Immature natural killer cell (primary cell): ENCODE measurements around the gene ADAD2. TPM values are rescaled to one million over a fixed set of nuclear protein-coding genes. Genes with fewer than 3 reads are reported as not detected.

Source experiments
- DNase-seq, 3 donors: peaks; one replicate each; pipeline ENCODE4 v3.0.0; 2022; ENCODE audit warnings: mixed read lengths in 1 of 3
- H3K27ac Mint-ChIP-seq, 6 donors: one replicate each; pipeline ENCODE4 v1.8.0; 2020; ENCODE audit warnings: mixed read lengths in 6 of 6, mild to moderate bottlenecking in 5 of 6, inconsistent platforms in 4 of 6, moderate library complexity in 3 of 6
- H3K27me3 Mint-ChIP-seq, 3 donors: one replicate each; pipeline ENCODE4 v1.8.0; 2020 to 2021; ENCODE audit warnings: low read depth in 3 of 3, mild to moderate bottlenecking in 3 of 3, mixed read lengths in 3 of 3, moderate library complexity in 3 of 3, inconsistent platforms in 1 of 3
- H3K36me3 Mint-ChIP-seq, 3 donors: one replicate each; pipeline ENCODE4 v1.8.0; 2020; ENCODE audit warnings: mixed read lengths in 3 of 3, inconsistent platforms in 2 of 3, mild to moderate bottlenecking in 2 of 3
- H3K4me1 Mint-ChIP-seq, 2 donors: one replicate each; pipeline ENCODE4 v1.8.0; 2020; ENCODE audit warnings: inconsistent platforms in 2 of 2, mild to moderate bottlenecking in 2 of 2, mixed read lengths in 2 of 2, moderate library complexity in 1 of 2
- H3K4me3 Mint-ChIP-seq, 5 donors: one replicate each; pipeline ENCODE4 v1.8.0; 2020; ENCODE audit warnings: mild to moderate bottlenecking in 5 of 5, mixed read lengths in 5 of 5, inconsistent platforms in 3 of 5, moderate library complexity in 3 of 5
- H3K9me3 Mint-ChIP-seq, 6 donors: one replicate each; pipeline ENCODE4 v1.8.0; 2020; ENCODE audit warnings: mild to moderate bottlenecking in 6 of 6, mixed read lengths in 6 of 6, inconsistent platforms in 4 of 6, moderate library complexity in 3 of 6
- polyA plus RNA-seq, 3 donors: library from polyadenylated mRNA; unstranded; fragments of 300-500 nt; fragmentation: Illumina TruSeq; gene quantifications; one replicate each; pipeline ENCODE4 v1.2.3, GENCODE V29; 2021

Gene ADAD2
- polyA plus RNA-seq, 3 donors from 2014 or later, result 0.46 TPM; not detected in 2

DNA sequence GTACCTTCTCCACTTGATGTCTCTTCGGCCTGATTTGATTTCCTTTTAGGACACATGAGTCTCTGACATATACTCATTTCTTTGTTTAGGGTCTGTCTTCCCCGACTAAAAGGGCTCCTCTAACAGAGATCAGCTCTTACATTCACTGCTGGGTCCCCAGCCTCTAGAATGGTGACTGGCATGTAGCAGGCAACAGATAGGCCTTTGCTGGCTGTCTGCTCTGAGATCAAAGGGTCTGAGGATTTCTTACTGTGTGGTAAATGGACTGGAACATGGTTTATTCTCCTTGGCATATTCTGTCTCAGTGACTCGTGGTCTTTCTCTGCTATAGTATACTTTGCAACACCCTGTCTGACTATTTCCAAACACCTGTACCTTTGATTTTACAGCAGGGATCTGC, 29.2 kb upstream of the ADAD2 start:
- Mint-ChIP-seq H3K27ac (no peak overlapping the region), H3K4me1 (no peaks in the 10 kb centered on the region), H3K9me3 (peaks cover 0 to 2% (median 0%) of the 10 kb centered on the region in 6 donors), H3K36me3 (no peaks in the 10 kb centered on the region), H3K27me3 (peaks cover 0 to 18% (median 11%) of the 10 kb centered on the region in 3 donors), H3K4me3 (no peak overlapping the region)
- no peak for DNase-seq

DNA sequence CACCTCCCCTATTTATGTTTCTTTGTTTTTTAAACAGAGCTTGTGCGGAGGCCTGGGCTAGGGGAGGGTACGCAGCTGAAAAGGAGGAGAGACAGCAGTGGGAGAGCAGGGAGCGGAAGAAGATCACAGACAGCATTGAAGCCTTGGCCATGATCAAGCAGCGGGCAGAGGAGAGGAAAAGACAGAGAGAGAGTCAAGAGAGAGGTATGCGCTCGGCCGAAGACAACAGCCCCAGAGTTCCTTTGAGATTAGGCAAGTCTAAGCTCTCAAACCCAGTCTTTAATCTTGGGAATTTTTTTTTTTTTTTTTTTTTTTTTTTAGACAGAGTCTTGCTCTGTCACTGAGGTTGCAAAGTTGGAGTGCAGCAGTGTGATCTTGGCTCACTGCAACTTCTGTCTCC, 25.2 kb upstream of the ADAD2 start:
- Mint-ChIP-seq H3K4me1 (no peaks in the 10 kb centered on the region), H3K27me3 (peaks cover 5 to 19% (median 7%) of the 10 kb centered on the region in 3 donors), H3K9me3 (peaks cover 0 to 2% (median 0%) of the 10 kb centered on the region in 6 donors), H3K4me3 (no peak overlapping the region), H3K27ac (no peak overlapping the region), H3K36me3 (no peaks in the 10 kb centered on the region)
- DNase-seq, result no peak

DNA sequence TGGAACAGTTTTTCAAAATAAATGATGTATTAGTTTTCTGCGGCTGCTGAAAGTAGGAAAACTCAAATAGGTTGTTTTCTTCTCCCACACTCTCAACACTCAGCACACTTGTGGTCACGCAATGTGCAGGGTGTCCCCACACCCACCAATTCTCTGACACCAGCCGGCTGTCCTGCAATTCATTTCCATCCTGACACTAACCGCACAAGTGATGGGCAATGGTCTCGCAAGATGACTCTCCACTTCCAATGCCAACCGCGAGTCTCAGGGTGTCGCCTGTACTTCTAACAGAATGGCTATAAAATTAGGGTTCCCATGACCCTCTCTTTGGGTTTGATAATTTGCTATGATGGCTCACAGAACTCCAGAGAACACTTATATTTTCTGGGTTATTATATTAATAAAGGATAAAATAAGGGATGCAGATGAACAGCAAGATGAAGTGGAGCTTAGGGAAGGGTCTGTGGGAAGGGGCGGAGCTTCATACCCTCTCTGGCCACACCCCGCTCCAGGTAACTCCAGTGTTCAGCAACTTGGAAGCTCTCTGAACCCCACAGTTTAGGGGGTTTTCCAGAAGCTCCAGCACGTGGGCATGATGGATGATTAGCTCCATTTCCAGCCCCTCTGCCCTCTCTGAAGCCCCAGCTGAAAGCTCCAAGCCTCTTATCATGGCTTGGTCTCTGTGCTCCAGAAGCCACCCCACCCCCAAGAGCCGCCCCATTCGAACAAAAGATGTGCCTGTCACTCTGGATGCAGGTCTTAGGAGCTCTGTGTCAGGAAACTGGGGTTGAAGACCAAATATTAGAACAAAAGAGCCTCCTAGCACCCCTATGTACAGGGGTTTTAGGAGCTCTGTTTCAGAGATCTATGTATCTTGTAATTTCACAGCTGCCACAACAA, 23.9 kb upstream of the ADAD2 start:
- H3K36me3 Mint-ChIP-seq, result no peaks in the 10 kb centered on the region
- DNase-seq, result no peak
- H3K27ac Mint-ChIP-seq, result no peak overlapping the region
- H3K4me1 Mint-ChIP-seq, result no peaks in the 10 kb centered on the region
- peaks cover 5 to 17% (median 7%) of the 10 kb centered on the region in 3 donors for H3K27me3 Mint-ChIP-seq
- peaks cover 0 to 2% (median 0%) of the 10 kb centered on the region in 6 donors for H3K9me3 Mint-ChIP-seq
- no peak overlapping the region for H3K4me3 Mint-ChIP-seq

DNA sequence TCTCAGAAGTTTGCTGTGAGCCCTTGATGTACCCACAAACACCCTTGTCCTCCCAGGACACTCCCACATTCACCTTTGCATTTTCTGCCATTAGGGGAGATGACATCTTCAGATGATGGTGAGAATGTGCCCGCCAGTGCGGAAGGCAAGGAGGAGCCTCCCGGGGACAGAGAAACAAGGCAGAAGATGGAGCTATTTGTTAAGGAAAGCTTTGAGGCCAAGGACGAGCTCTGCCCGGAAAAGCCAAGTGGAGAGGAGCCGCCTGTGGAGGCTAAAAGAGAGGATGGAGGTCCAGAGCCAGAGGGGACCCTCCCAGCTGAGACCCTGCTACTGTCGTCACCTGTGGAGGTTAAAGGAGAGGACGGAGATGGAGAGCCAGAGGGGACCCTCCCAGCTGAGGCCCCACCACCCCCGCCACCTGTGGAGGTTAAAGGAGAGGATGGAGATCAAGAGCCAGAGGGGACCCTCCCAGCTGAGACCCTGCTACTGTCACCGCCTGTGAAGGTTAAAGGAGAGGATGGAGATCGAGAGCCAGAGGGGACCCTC, 21.1 kb upstream of the ADAD2 start:
- Mint-ChIP-seq H3K4me3 (no peak overlapping the region), H3K36me3 (no peaks in the 10 kb centered on the region), H3K27me3 (peaks cover 0 to 14% (median 7%) of the 10 kb centered on the region in 3 donors), H3K27ac (peak overlapping the region in 1 of 6 donors; percentile 50), H3K4me1 (no peaks in the 10 kb centered on the region), H3K9me3 (no peaks in the 10 kb centered on the region)
- no peak for DNase-seq

DNA sequence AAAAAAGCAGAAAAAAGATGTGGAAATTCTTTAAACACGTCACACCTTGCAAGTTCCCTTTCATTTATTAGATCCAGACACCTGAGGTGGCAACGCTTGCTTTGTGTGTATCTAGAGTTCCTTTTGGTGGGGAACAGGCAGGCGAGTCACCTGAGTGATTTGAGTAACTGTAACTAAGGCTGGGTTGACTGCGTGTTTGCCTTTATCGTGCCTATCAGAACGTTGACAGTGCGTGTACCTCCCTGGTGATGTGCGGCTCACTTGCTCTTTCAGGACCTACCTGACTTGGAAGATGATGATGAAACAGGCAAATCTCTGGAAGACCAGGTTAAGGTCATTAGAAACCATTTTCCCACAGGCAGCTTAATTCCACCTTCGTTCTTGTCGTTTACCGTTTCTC, 16.6 kb upstream of the ADAD2 start:
- Mint-ChIP-seq H3K4me3 (no peak overlapping the region), H3K4me1 (peaks cover 0 to 5% of the 10 kb centered on the region in 2 donors), H3K9me3 (no peaks in the 10 kb centered on the region), H3K27me3 (peaks cover 0 to 7% (median 6%) of the 10 kb centered on the region in 3 donors), H3K27ac (no peak overlapping the region), H3K36me3 (peaks cover 0 to 5% (median 4%) of the 10 kb centered on the region in 3 donors)
- no peak for DNase-seq

DNA sequence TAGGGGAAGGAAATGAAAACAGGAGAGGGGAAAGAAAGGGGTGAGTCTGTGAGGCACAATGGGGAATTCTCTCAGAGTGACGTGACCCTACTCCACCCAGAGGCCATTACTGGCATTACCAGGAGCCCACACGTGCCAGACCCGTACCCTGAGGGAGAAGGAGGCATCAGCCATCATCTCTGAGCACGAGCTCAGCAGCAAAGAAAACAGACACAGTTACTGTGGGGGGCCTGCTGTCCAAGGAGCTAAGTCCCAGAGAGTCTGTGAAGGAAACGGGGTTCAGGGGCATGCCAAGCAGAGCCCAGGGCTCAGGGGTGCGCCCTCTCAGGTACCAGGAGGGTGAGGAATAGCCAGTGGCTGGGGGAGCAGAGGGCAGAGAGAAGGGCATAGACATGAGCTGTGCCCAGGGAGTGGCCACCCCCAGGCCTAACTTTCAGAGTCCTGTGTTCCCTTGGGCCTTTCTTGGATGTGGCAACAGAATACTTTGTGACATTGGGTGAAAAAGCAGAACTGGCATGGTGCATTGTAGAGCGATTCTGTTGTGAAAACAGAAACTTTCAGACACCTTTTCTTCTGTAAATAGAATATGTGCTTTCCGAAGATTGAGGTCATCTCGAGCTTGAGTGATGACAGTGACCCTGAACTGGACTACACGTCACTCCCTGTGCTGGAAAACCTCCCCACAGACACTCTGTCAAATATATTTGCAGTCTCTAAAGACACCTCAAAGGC, 15.4 kb upstream of the ADAD2 start:
- H3K9me3 Mint-ChIP-seq, result no peaks in the 10 kb centered on the region
- H3K4me3 Mint-ChIP-seq, result no peak overlapping the region
- peak in 1 of 3 donors; percentile 35 for DNase-seq
- H3K4me1 Mint-ChIP-seq, result peaks cover 0 to 5% of the 10 kb centered on the region in 2 donors
- peak overlapping the region in 1 of 6 donors; percentile 4 for H3K27ac Mint-ChIP-seq
- H3K27me3 Mint-ChIP-seq, result no peaks in the 10 kb centered on the region
- peaks cover 0 to 5% (median 4%) of the 10 kb centered on the region in 3 donors for H3K36me3 Mint-ChIP-seq

DNA sequence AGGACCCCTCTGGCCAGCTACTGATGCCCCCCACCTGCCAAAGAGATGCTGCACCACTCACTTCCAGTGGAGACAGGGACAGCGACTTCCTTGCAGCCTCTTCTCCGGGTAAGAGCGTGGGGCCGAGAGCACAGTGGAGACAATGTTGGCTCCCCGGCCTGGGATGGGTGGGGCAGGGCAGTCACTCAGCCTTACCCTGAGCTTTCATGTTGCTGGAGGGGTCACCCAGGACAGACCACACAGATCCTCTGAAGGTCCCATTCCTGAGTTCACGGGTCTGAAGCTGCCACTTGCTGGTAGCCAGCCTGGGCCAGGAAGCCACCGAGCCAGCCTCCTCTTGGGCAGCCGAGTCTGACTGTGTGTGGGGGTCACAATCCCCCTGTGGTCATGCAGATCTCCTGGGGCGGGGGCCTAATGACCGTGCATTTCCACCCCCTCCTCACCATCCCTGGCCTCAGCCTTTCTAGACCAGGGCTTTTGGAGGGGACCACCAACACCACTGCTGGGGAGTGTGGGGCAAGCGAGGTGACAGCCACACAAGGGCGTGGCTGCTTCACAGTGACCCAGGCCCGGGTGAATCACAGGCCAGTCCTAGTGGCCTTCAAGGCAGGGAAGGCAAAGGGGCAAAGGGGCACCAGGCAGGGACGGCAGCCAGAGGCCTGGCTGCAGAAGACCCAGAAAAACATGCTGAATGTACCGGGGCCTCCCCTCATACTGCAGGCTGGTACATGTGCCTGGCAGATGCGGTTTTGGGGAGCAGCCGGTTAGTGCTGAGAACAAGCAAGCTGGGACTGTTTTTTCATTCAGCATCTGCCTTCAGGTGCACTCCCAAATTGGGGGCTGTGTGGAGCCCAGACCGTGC, 14.5 kb upstream of the ADAD2 start:
- H3K27me3 Mint-ChIP-seq, result no peaks in the 10 kb centered on the region
- peaks cover 0 to 5% (median 4%) of the 10 kb centered on the region in 3 donors for H3K36me3 Mint-ChIP-seq
- H3K9me3 Mint-ChIP-seq, result no peaks in the 10 kb centered on the region
- H3K4me3 Mint-ChIP-seq, result no peak overlapping the region
- DNase-seq, result no peak
- H3K4me1 Mint-ChIP-seq, result peaks cover 0 to 5% of the 10 kb centered on the region in 2 donors
- no peak overlapping the region for H3K27ac Mint-ChIP-seq

DNA sequence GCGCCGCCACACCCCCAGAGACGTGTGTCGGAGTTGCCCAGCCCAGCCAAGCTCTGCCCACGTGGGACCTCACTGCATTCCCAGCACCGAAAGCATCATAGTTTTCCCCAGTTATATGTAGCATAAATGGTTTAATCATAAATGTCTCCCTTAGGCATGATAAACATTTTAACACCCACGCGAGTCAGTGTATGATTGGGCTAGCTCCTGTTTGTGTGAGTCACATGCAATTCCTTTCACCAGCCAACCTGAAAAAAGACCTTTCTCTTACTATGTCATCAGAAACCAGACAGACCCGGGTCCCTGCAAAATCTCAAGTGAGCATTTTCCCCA, 13.2 kb upstream of the ADAD2 start:
- H3K27ac Mint-ChIP-seq, result peak overlapping the region in 3 of 6 donors; percentile 21 to 67 (median 64)
- H3K4me1 Mint-ChIP-seq, result peaks cover 0 to 5% of the 10 kb centered on the region in 2 donors
- H3K27me3 Mint-ChIP-seq, result no peaks in the 10 kb centered on the region
- H3K9me3 Mint-ChIP-seq, result no peaks in the 10 kb centered on the region
- DNase-seq, result no peak
- H3K4me3 Mint-ChIP-seq, result no peak overlapping the region
- peaks cover 0 to 7% (median 7%) of the 10 kb centered on the region in 3 donors for H3K36me3 Mint-ChIP-seq

DNA sequence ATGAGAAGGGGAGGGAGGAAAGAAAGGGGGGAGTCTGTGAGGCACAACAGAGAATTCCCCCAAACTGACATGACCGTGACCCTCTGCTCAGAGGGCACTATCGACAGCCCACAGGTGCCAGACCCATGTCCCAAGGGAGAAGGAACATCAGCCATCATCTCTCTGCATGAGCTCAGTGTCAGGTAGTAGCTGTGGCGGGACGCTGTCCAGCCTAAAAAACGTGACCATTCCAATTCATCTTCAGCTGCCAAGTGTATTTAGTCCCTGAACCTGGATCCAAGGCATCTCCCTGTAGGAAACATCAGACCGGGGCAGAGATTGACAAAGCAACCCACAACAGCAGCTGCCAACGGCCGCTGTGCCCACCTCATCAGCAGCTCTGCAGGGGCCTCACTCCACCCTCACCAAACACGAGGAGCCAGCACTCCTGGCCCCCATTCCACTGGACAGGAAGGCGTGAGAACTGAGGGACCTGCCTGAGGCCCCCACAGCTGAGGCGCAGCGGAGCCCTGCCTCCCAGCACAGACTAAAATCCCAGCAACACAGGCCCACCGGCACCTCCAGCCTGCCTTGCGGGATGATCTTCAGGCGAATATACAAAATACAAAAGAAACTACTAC, 12.7 kb upstream of the ADAD2 start:
- Mint-ChIP-seq H3K27me3 (no peaks in the 10 kb centered on the region), H3K36me3 (peaks cover 0 to 11% (median 9%) of the 10 kb centered on the region in 3 donors), H3K4me3 (no peak overlapping the region), H3K27ac (no peak overlapping the region), H3K4me1 (peaks cover 0 to 5% of the 10 kb centered on the region in 2 donors), H3K9me3 (no peaks in the 10 kb centered on the region)
- no peak for DNase-seq

DNA sequence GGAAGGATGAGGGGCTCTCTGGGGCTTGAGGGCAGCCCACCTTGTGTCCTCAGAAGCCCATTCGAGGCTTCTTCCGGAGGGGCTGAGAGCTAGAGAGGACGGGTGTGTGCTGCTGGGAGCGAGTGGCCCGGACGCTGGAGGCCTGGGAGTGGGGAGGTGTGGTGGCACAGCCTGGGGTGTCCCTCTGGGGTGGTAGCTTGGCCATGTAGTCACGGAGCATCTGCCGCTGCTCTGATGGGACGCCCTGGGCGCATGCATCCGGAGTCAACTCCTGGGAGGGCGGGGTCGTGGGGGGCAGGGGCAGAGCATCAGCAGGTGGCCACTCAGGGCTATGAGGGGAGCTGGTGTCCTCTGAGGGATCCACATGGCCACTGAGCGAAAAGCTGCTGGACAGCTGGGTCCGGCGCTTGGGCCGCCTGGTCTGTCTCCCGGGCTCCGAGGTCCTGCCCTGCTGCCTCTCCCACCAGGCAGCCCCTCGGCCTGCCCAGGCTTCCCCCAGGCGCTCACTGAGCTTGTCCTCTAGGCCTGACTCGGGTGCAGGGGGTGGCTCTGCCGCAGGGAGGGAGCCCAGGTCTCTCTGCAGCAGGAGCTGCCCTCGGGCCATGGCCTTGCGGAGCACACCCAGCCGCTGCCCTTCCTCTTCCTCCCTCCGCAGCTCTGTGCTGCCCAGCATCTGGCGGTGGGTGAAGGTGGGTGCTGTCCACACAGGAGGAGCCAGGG, 11.9 kb upstream of the ADAD2 start:
- Mint-ChIP-seq H3K4me1 (peaks cover 0 to 5% of the 10 kb centered on the region in 2 donors), H3K27ac (no peak overlapping the region), H3K9me3 (no peaks in the 10 kb centered on the region), H3K36me3 (peaks cover 0 to 11% (median 9%) of the 10 kb centered on the region in 3 donors), H3K27me3 (no peaks in the 10 kb centered on the region), H3K4me3 (no peak overlapping the region)
- DNase-seq, result no peak

DNA sequence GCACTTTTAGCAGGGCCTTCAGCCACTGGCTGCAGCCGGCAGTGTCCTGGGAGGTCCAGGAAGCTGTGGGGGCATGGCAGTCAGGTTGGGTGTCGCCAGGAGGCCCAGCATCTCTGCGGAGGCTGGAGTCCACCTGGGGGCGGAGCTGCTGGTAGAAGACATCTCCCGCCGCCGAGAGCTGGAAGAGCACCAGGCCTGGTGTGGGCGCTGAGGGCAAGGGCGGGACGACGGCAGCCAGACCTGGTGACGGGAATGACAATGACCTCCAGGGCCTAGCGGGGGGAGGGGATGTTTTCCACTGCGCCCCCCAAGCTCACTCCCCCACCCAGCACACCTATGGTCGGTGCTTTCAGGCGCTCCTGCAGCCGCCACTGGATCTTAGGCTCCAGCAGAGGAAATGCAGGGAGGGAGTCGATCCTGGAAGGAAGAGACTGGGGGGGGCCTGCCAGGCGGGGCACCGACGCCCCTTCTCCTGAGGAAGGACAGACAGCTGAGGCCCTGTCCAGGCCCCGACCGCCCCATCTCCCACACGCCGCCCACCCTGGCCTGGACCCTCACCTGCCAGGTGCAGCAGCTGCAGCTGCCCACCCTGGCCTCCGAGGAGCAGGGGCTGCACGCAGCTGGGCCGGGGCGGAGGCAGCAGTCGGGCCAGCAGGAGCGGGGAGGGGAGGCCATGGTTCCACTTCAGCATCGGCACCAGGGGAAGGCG, 11.2 kb upstream of the ADAD2 start:
- DNase-seq, result no peak
- Mint-ChIP-seq H3K27me3 (no peaks in the 10 kb centered on the region), H3K36me3 (peaks cover 0 to 13% (median 11%) of the 10 kb centered on the region in 3 donors), H3K27ac (no peak overlapping the region), H3K4me1 (peaks cover 2 to 12% of the 10 kb centered on the region in 2 donors), H3K9me3 (no peaks in the 10 kb centered on the region), H3K4me3 (no peak overlapping the region)

DNA sequence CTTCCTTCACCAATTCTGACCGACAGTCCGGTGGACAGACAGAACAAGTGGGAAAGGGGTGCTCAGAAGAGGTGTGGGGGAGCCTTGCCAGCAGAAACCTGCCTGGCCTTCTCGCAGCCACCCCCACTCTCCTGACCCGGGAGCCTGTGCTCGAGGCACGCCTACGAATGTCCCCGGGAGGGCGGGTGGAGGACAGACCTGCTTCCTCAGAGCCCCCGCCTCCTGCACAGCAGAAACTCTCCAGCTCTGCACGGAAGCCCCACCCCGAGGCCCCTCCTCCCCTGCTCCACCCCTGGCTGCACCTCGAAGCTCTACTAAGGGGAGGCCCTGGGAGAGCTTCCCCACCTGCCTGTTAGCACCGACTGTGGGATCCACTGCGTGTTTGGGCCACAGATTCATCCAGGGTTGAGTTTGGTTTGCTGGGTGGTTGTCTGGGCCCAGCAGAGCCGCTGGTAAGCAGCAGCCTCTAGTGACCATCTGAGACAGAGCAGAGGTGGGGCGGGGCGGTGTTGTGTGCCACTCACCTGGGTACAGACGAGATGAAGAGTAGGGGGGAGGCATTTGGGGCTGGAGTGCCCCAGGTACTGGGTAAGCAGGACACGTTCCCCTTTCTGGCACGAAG, 10.3 kb upstream of the ADAD2 start:
- no peaks in the 10 kb centered on the region for H3K9me3 Mint-ChIP-seq
- no peak for DNase-seq
- no peak overlapping the region for H3K27ac Mint-ChIP-seq
- H3K4me3 Mint-ChIP-seq, result no peak overlapping the region
- no peaks in the 10 kb centered on the region for H3K27me3 Mint-ChIP-seq
- H3K4me1 Mint-ChIP-seq, result peaks cover 10 to 21% of the 10 kb centered on the region in 2 donors
- peaks cover 0 to 13% (median 11%) of the 10 kb centered on the region in 3 donors for H3K36me3 Mint-ChIP-seq
